A549 treated with AZD2906 at 1 μM for 4 hours (cell line): Measurements from ENCODE around the gene KCNN4. TPM values are rescaled to one million over a fixed set of nuclear protein-coding genes. Genes with fewer than 3 reads are reported as not detected.

Experiments
- total RNA-seq: library from RNA; stranded (reverse); fragments of 200-300 nt; extraction: Qiagen RNA extraction; gene quantifications from 5 replicates; pipeline ENCODE4 v1.2.3, GENCODE V29; 2022

KCNN4 gene
- total RNA-seq, result 36.2 to 55.1 TPM (median 52.9 TPM) in 5 replicates

DNA sequence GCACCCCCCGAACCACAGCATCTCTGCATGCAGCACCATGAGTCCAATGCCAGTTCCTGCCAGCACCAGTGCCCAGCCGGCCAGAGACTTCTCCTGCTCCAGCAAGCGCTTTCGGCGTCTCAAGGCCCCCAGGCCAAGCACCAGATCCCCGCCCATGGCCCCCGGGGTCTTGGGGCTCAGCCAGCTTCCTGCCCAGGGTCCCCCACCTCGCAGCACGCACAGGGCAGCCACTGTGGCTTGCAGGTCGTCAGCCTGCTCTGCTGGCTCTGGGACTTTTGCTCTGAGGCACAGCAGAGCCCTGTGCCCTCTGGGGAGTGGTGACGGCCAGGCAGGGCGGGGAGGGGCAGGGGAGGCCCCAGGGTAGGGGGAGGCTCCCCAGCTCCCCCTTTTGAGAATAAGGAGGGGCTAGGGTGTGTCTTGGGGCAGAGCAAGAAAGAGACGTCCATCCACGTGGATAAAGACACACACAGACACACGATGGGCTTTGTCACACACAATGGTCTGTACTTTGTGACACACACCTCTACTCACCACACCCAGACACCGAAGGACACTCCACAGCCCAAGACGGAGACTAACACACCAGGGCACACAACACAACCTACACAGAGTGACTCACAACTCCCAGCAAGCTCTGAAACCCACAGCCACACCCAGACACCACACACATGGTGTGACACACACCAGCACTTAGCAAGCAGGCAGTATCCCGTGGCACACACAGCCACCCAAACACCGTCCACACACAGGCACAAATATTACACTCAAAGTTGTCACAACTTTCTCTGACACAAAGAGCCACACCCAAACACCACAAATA lies at the start of gene KCNN4:
Gene KCNN4 (minus strand): TSS at position 268 of the 820 bp plus-strand sequence. CDS start 112 bp downstream, at position 156.

DNA sequence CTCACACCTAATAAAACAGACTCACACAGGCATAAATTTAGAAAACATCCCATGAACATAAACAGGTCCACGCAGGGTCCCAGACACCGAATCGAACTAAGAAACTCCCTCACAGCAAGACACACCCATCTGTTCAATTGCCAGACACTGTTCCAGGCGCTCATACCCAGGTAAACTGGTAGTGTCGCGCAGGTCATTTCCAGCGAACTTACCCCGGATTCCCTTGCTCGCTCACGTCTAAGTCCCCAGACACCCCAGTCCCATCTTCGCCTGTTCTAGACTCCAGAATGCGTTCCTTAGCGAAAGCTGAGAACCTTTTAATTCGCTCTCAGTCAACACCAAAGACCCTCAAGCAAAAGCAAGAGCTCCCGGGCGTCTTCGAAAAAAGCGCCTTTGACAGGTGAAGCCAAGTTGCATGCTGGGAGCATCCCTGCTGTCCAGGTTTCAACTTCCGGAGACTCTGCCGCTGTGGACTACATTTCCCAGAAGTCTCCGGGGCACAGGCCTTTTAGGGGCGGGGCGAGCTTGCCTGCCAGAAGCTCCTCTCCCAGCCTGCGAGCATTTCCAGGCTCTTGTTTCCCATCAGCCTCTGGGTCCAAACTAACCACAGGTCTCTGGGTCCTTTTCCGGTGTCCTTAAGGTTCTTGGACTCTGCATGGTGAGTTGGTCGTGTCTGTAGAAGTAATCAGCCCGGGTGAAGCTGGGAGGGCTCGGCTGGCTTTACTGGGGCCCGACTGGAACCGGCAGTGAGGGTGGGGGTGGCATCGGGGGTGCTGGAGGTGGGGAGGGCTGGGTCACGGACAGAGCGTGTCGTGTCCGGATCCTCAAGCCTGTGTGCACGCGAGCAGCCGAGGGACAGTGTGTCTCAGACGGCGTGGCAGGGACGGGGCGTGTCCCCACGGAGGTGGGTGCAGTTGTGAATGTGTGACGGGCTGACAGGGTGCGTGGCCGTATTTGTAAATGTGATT lies 46.3 kb upstream of the KCNN4 start, which contains the start of gene ZNF283:
Gene ZNF283 (plus strand): TSS at position 535 of the 968 bp plus-strand sequence. CDS start 6,184 bp downstream, outside the sequence.

DNA sequence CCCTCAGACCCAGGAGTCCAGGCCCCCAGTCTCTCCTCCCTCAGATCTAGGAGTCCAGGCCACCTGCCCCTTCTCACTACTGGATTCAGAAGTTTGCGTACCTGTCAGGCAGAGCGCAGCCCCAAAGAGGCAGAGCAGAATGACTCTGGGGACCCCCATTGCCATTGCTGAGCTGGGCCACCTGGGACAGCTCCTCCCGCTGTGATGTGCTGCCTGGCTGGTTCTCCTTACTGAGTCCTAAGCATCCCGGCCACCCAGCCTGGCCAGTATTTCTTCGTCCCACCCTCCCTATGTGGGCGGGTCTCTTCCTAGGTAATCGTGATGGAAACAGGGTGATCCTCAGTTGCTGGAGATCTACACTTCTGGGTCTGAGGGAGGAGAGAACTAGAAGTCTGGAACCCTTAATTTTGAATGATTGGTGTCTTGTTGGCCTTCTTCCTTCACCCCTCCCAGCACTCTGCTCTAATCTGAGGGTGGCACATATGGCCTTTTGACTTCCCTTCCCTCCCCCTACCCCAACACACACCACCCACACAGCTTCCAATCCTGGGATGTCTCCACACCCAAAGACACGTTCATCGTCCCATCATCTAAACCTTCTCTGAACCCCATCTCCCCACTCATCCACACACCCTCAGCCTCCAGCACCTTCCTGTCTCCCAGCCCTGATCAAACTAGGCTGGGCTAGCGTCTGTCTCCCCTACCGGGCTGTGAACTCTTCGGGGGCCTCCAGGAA lies 21.6 kb upstream of the KCNN4 start, which contains the start of gene LYPD5:
Gene LYPD5 (minus strand): TSS at position 232 of the 736 bp plus-strand sequence. CDS start 67 bp downstream, at position 165.

DNA sequence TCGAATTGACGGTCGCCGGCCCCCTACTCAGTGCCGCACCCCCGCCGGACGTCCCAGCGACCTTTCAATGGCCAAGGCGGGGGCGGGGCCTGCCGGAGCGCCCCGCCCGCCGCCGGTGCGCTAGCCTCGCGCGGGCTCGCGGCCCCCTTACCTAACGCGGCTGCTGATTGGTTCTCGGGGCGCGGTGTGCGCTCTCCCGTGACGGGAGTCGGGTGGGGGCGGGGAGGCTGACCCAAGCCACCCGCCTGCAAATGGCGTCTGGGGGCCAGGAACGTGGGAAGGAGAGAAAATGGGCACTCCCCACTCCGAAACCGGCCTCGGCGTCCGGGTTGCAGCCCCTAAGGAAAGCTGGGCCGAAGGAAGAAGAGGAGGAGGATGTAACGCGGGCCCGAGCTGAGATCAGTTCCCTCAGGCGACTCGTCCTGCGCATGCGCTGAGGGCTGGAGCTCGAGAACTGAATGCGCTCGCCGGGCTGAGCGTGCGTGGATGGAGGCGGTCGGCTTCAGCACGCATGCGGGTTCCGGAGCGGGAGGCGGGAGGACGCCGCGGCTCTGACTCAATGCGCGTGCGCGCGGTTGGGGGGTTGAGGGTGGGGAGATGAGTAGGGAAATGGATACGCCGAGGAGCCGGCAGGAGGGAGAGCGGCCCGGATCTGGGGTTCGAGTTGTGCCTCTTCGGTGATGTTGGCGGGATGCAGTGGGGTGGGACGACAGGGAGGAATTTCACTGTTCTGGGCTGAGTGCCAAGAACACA lies 26.1 kb downstream of the KCNN4 start, which contains the start of gene SMG9:
Gene SMG9 (minus strand): TSS at position 460 of the 753 bp plus-strand sequence. CDS start 4,221 bp downstream, outside the sequence.

Other genes with a start within 250 kb of the KCNN4 start
- 1.2 to 2.6 TPM (median 2.2 TPM) in 5 replicates for gene ZNF575, start 247.8 kb downstream of the KCNN4 start, total RNA-seq
- 25.3 to 30.9 TPM (median 27.5 TPM) in 5 replicates for gene XRCC1, start 205.4 kb downstream of the KCNN4 start, total RNA-seq
- 0.10 to 0.15 TPM (median 0.11 TPM) in 3 of 5 replicates, not detected in the others for gene PINLYP, start 205.2 kb downstream of the KCNN4 start, total RNA-seq
- 4.3 to 6.7 TPM (median 5.2 TPM) in 5 replicates for gene IRGQ, start 184.8 kb downstream of the KCNN4 start, total RNA-seq
- gene ZNF576, start 184.4 kb downstream of the KCNN4 start, total RNA-seq, result 14.6 to 21.1 TPM (median 20.4 TPM) in 5 replicates
- gene SRRM5, start 168.9 kb downstream of the KCNN4 start, total RNA-seq, result 0.60 to 1.0 TPM (median 0.69 TPM) in 5 replicates
- 46.5 to 66.2 TPM (median 63.8 TPM) in 5 replicates for gene ZNF428, start 161.3 kb downstream of the KCNN4 start, total RNA-seq
- 6.9 to 10.1 TPM (median 9.3 TPM) in 5 replicates for gene CADM4, start 141.1 kb downstream of the KCNN4 start, total RNA-seq
- gene PLAUR, start 110.8 kb downstream of the KCNN4 start, total RNA-seq, result 57.8 to 66.0 TPM (median 63.8 TPM) in 5 replicates
- not detected in 5 replicates for gene IRGC, start 64.9 kb downstream of the KCNN4 start, total RNA-seq
- gene SMG9, start 26.0 kb downstream of the KCNN4 start, total RNA-seq, result 45.1 to 61.2 TPM (median 55.9 TPM) in 5 replicates
- gene LYPD5, start 21.5 kb upstream of the KCNN4 start, total RNA-seq, result 0.05 to 0.55 TPM (median 0.14 TPM) in 4 of 5 replicates, not detected in the other
- 3.6 to 6.8 TPM (median 4.3 TPM) in 5 replicates for gene ZNF283, start 46.3 kb upstream of the KCNN4 start, total RNA-seq
- gene ZNF404, start 103.0 kb upstream of the KCNN4 start, total RNA-seq, result 0.10 to 0.20 TPM (median 0.18 TPM) in 5 replicates
- 9.1 to 11.6 TPM (median 9.6 TPM) in 5 replicates for gene ZNF45, start 154.3 kb upstream of the KCNN4 start, total RNA-seq
- 0.61 to 0.78 TPM (median 0.64 TPM) in 5 replicates for gene ZNF221, start 170.3 kb upstream of the KCNN4 start, total RNA-seq
- 2.3 to 3.9 TPM (median 2.7 TPM) in 5 replicates for gene ZNF155, start 203.2 kb upstream of the KCNN4 start, total RNA-seq
- gene ZNF230, start 222.0 kb upstream of the KCNN4 start, total RNA-seq, result 2.5 to 3.0 TPM (median 2.9 TPM) in 5 replicates
- 2.9 to 4.7 TPM (median 3.3 TPM) in 5 replicates for gene ZNF222, start 244.4 kb upstream of the KCNN4 start, total RNA-seq